GM21619 (cell line): ENCODE data around the gene LRRC32.

Source experiments
- ATAC-seq: cut with Tn5 transposase; IDR thresholded peaks from one replicate; pipeline ENCODE4 v1.9.1; 2021; ENCODE audit not compliant: unreplicated experiment

Gene LRRC32

GRCh38 chr11:76670485-76671236 lies at the start of gene LRRC32:
Gene LRRC32, minus strand, starts transcription at chr11:76670747. Its CDS starts 4,793 bp downstream, at chr11:76665954.
- no peak for ATAC-seq

GRCh38 chr11:76719686-76720085 lies 49.1 kb upstream of the LRRC32 start:
- ATAC-seq = no peak

GRCh38 chr11:76719281-76719680 lies 48.7 kb upstream of the LRRC32 start:
- no peak for ATAC-seq

- ATAC-seq = no peak
Observed at GRCh38 chr11:76717816-76718215, 47.3 kb upstream of the LRRC32 start.

GRCh38 chr11:76717369-76717768 lies 46.8 kb upstream of the LRRC32 start:
- ATAC-seq = no peak

- ATAC-seq = no peak
Observed at GRCh38 chr11:76716268-76716667, 45.7 kb upstream of the LRRC32 start.

- ATAC-seq = no peak
Observed at GRCh38 chr11:76714493-76714892, 43.9 kb upstream of the LRRC32 start.

- no peak for ATAC-seq
Observed at GRCh38 chr11:76713499-76713898, 43.0 kb upstream of the LRRC32 start.

- ATAC-seq = no peak
Observed at GRCh38 chr11:76712125-76712524, 41.6 kb upstream of the LRRC32 start.

- no peak for ATAC-seq
Observed at GRCh38 chr11:76709756-76710155, 39.2 kb upstream of the LRRC32 start.

- no peak for ATAC-seq
Observed at GRCh38 chr11:76708972-76709660, 38.6 kb upstream of the LRRC32 start.

- no peak for ATAC-seq
Observed at GRCh38 chr11:76707293-76707825, 36.8 kb upstream of the LRRC32 start.

GRCh38 chr11:76706667-76707066 lies 36.1 kb upstream of the LRRC32 start:
- no peak for ATAC-seq

- no peak for ATAC-seq
Observed at GRCh38 chr11:76705826-76706225, 35.3 kb upstream of the LRRC32 start.

GRCh38 chr11:76704171-76704948 lies 33.8 kb upstream of the LRRC32 start:
- ATAC-seq = no peak

GRCh38 chr11:76703707-76704106 lies 33.2 kb upstream of the LRRC32 start:
- ATAC-seq = no peak

GRCh38 chr11:76702336-76703128 lies 32.0 kb upstream of the LRRC32 start:
- no peak for ATAC-seq

GRCh38 chr11:76701294-76702040 lies 30.9 kb upstream of the LRRC32 start:
- no peak for ATAC-seq

- no peak for ATAC-seq
Observed at GRCh38 chr11:76700177-76701100, 29.9 kb upstream of the LRRC32 start.
